Cortex of kidney (tissue), 1 donor: ENCODE measurements around the gene TTC14.
"Not testable (repeated sequence)": the region's sequence is repeated elsewhere in the genome, so short reads cannot be mapped to it uniquely, and the experiment has no call there.

Experiments used
- DNase-seq: peaks from one replicate; lab custom pipeline; 2025; lab: John Stamatoyannopoulos, UW

The TTC14 gene

GRCh38 chr3:180601688-180602666 is at the start of gene TTC14:
TTC14 (plus strand) TSS chr3:180602163; CDS start chr3:180602262, 99 bp downstream.
- DNase-seq = no peak

- DNase-seq = no peak
Observed at GRCh38 chr3:180563406-180563805, 38.6 kb upstream of the TTC14 start.

GRCh38 chr3:180564676-180565075 is 37.3 kb upstream of the TTC14 start:
- no peak for DNase-seq

- no peak for DNase-seq
Observed at GRCh38 chr3:180570238-180570637, 31.7 kb upstream of the TTC14 start.

- no peak for DNase-seq
Observed at GRCh38 chr3:180571831-180572598, 29.9 kb upstream of the TTC14 start.

- no peak for DNase-seq
Observed at GRCh38 chr3:180575571-180575970, 26.4 kb upstream of the TTC14 start.

GRCh38 chr3:180580934-180581333 is 21.0 kb upstream of the TTC14 start:
- no peak for DNase-seq

- no peak for DNase-seq
Observed at GRCh38 chr3:180590396-180590795, 11.6 kb upstream of the TTC14 start.

GRCh38 chr3:180593631-180594030 is 8.3 kb upstream of the TTC14 start:
- DNase-seq = not testable (repeated sequence)

- no peak for DNase-seq
Observed at GRCh38 chr3:180594631-180595558, 7.1 kb upstream of the TTC14 start.

- no peak for DNase-seq
Observed at GRCh38 chr3:180595559-180595935, 6.4 kb upstream of the TTC14 start.

GRCh38 chr3:180600473-180600872 is 1.5 kb upstream of the TTC14 start:
- no peak for DNase-seq

GRCh38 chr3:180611006-180611405 is 9.0 kb downstream of the TTC14 start:
- DNase-seq = no peak

- no peak for DNase-seq
Observed at GRCh38 chr3:180612364-180612763, 10.4 kb downstream of the TTC14 start.

GRCh38 chr3:180615954-180616353 is 14.0 kb downstream of the TTC14 start:
- DNase-seq = no peak

- no peak for DNase-seq
Observed at GRCh38 chr3:180617049-180617448, 15.1 kb downstream of the TTC14 start.

GRCh38 chr3:180618563-180618962 is 16.6 kb downstream of the TTC14 start:
- not testable (repeated sequence) for DNase-seq

- DNase-seq = no peak
Observed at GRCh38 chr3:180619723-180620122, 17.8 kb downstream of the TTC14 start.

GRCh38 chr3:180624714-180625113 is 22.8 kb downstream of the TTC14 start:
- no peak for DNase-seq

- DNase-seq = no peak
Observed at GRCh38 chr3:180626844-180627243, 24.9 kb downstream of the TTC14 start.

- DNase-seq = no peak
Observed at GRCh38 chr3:180630371-180630770, 28.4 kb downstream of the TTC14 start.

GRCh38 chr3:180631317-180631716 is 29.4 kb downstream of the TTC14 start:
- DNase-seq = no peak
